A549 (cell line): ENCODE data around the gene FMNL2. TPM values are rescaled to one million over a fixed set of nuclear protein-coding genes. Genes with fewer than 3 reads are reported as not detected.
"Not testable (repeated sequence)": the region's sequence is repeated elsewhere in the genome, so short reads cannot be mapped to it uniquely, and the experiment has no call there.

Experiments used
- ATAC-seq, 2 experiments: fragments of 200-7000 bp in 1 of 2; fragments of >200 bp in 1 of 2; cut with Nextera tagmentation in 1 of 2; cut with Tn5 transposase in 1 of 2; 3 replicates each; pipeline versions ENCODE4 v1.8.0 to v1.9.1; 2018 to 2020; ENCODE audit warnings: mild to moderate bottlenecking in 1 of 2, moderate library complexity in 1 of 2
- CTCF ChIA-PET: fragments of 300-600 bp; sonication (Branson Sonifier 250); formaldehyde crosslinking; extraction: SDS; loops from one replicate; lab custom pipeline; 2021; ENCODE audit warnings: antibody characterized with exemption, inconsistent platforms; lab: Yijun Ruan, JAX
- POLR2A ChIA-PET: fragments of 350-600 bp; formaldehyde crosslinking; extraction: SDS; loops from one replicate; lab custom pipeline; 2021; ENCODE audit warnings: antibody characterized with exemption, inconsistent platforms; lab: Yijun Ruan, JAX
- DNase-seq, 2 experiments: peaks; one replicate each; pipeline versions ENCODE4 v3.0.0 to v3.0.0-alpha.2; 2011 to 2016; ENCODE audit warnings: low read depth in 1 of 2, low spot score in 1 of 2
- FAIRE-seq: peaks from 2 replicates; lab custom pipeline; 2011; peaks lifted over from hg19 to GRCh38; lab: Jason Lieb, UNC
- H3K27ac ChIP-seq, 2 experiments: fragments of >200 bp; sonication (Bioruptor Twin); formaldehyde crosslinking; 3 replicates each; pipeline ENCODE4 v1.5.1; 2016 to 2017
- H3K4me1 ChIP-seq: fragments of >200 bp; sonication (Bioruptor Twin); formaldehyde crosslinking; 3 replicates; pipeline ENCODE4 v1.6.1; 2016
- H3K4me2 ChIP-seq: fragments of >200 bp; sonication (Bioruptor Twin); formaldehyde crosslinking; 3 replicates; pipeline ENCODE4 v1.6.1; 2016
- H3K4me3 ChIP-seq: fragments of >200 bp; sonication (Bioruptor Twin); formaldehyde crosslinking; 3 replicates; pipeline ENCODE4 v1.5.1; 2016
- H3K9me3 ChIP-seq: fragments of >200 bp; sonication (Bioruptor Twin); formaldehyde crosslinking; 3 replicates; pipeline ENCODE4 v1.6.1; 2016
- ATOH8 ChIP-seq: fragments of 250-450 bp; sonication (Bioruptor Pico); IDR thresholded peaks from 2 replicates; pipeline ENCODE4 v1.5.0; 2020; ENCODE audit warnings: low read depth, mild to moderate bottlenecking, moderate library complexity
- CBX2 ChIP-seq: fragments of 200-600 bp; sonication (generic); IDR thresholded peaks from 2 replicates; pipeline ENCODE4 v1.6.1; 2016; ENCODE audit warnings: low read depth, mild to moderate bottlenecking, borderline replicate concordance
- CBX8 ChIP-seq: fragments of 200-600 bp; sonication (generic); IDR thresholded peaks from 2 replicates; pipeline ENCODE4 v1.6.1; 2016
- CHD2 ChIP-seq: fragments of 150-350 bp; IDR thresholded peaks from 2 replicates; pipeline ENCODE4 v1.6.1; 2014; ENCODE audit warnings: low read length; ENCODE audit not compliant: partially characterized antibody
- CHD4 ChIP-seq: fragments of 200-600 bp; sonication (generic); IDR thresholded peaks from 2 replicates; pipeline ENCODE4 v1.6.1; 2016; ENCODE audit warnings: antibody characterized with exemption, mild to moderate bottlenecking, borderline replicate concordance
- E2F6 ChIP-seq: IDR thresholded peaks from 2 replicates; pipeline ENCODE4 v1.6.1; 2012; ENCODE audit warnings: low read depth, borderline replicate concordance
- EHMT2 ChIP-seq: fragments of 200-600 bp; sonication (generic); IDR thresholded peaks from 2 replicates; pipeline ENCODE4 v1.6.1; 2016; ENCODE audit warnings: antibody characterized with exemption, low read depth, mild to moderate bottlenecking, moderate library complexity
- ELK1 ChIP-seq: fragments of 150-350 bp; IDR thresholded peaks from 2 replicates; pipeline ENCODE4 v1.6.1; 2014; ENCODE audit warnings: low read depth, mild to moderate bottlenecking, low read length
- EP300 ChIP-seq, 2 experiments: fragments of >200 bp; sonication (Bioruptor Twin); formaldehyde crosslinking; IDR thresholded peaks; 2 replicates in 1 of 2; 3 replicates in 1 of 2; pipeline ENCODE4 v1.6.1; 2016 to 2017
- FOSB ChIP-seq: fragments of 250-450 bp; sonication (Bioruptor Pico); IDR thresholded peaks from 2 replicates; pipeline ENCODE4 v1.5.0; 2020; ENCODE audit warnings: mild to moderate bottlenecking, moderate library complexity
- FOSL2 ChIP-seq, 2 experiments: fragments of 450-650 bp in 1 of 2; fragments of >200 bp in 1 of 2; sonication (Bioruptor Twin) in 1 of 2; formaldehyde crosslinking; IDR thresholded peaks; 2 replicates each; pipeline versions ENCODE4 v1.5.0 to v1.6.1; 2016 to 2020; ENCODE audit warnings: mild to moderate bottlenecking in 1 of 2, moderate library complexity in 1 of 2
- HDAC2 ChIP-seq: fragments of 200-600 bp; sonication (generic); IDR thresholded peaks from 2 replicates; pipeline ENCODE4 v1.6.1; 2016
- HES2 ChIP-seq: fragments of >200 bp; sonication (Bioruptor Twin); formaldehyde crosslinking; IDR thresholded peaks from 2 replicates; pipeline ENCODE4 v1.6.1; 2016
- HEYL ChIP-seq: fragments of 250-450 bp; sonication (Bioruptor Pico); IDR thresholded peaks from 2 replicates; pipeline ENCODE4 v1.8.0; 2021; ENCODE audit warnings: mild to moderate bottlenecking, moderate library complexity
- HOXB13 ChIP-seq: fragments of 250-450 bp; sonication (Bioruptor Pico); IDR thresholded peaks from 2 replicates; pipeline ENCODE4 v1.5.0; 2020; ENCODE audit warnings: low read depth, mild to moderate bottlenecking, moderate library complexity
- JUN ChIP-seq, 2 experiments: fragments of >200 bp; sonication (Bioruptor Twin); formaldehyde crosslinking; IDR thresholded peaks; 2 replicates in 1 of 2; 3 replicates in 1 of 2; pipeline ENCODE4 v1.6.1; 2016 to 2017
- JUNB ChIP-seq: fragments of >200 bp; sonication (Bioruptor Twin); formaldehyde crosslinking; IDR thresholded peaks from 2 replicates; pipeline ENCODE4 v1.6.1; 2016
- KDM1A ChIP-seq: fragments of 200-600 bp; sonication (generic); IDR thresholded peaks from 2 replicates; pipeline ENCODE4 v1.6.1; 2016; ENCODE audit warnings: low read depth, mild to moderate bottlenecking
- MAX ChIP-seq: IDR thresholded peaks from 2 replicates; pipeline ENCODE4 v1.6.1; 2012
- MAZ ChIP-seq: fragments of 150-350 bp; IDR thresholded peaks from 2 replicates; pipeline ENCODE4 v1.6.1; 2014; ENCODE audit warnings: antibody characterized with exemption, low read depth, low read length, borderline replicate concordance
- MYC ChIP-seq: IDR thresholded peaks from 2 replicates; pipeline ENCODE4 v1.6.1; 2012; ENCODE audit warnings: mild to moderate bottlenecking, inconsistent platforms, low read length, improper control_type of control experiment, borderline replicate concordance
- PBX3 ChIP-seq: IDR thresholded peaks from 2 replicates; pipeline ENCODE4 v1.6.1; 2012
- POLR2AphosphoS2 ChIP-seq: conservative IDR thresholded peaks from 2 replicates; pipeline ENCODE4 v1.6.1; 2012; ENCODE audit warnings: low read length, improper control_type of control experiment, inconsistent platforms
- RAD21 ChIP-seq, 2 experiments: fragments of >200 bp in 1 of 2; sonication (Bioruptor Twin) in 1 of 2; formaldehyde crosslinking in 1 of 2; IDR thresholded peaks in 1 of 2; conservative IDR thresholded peaks in 1 of 2; 2 replicates in 1 of 2; 3 replicates in 1 of 2; pipeline ENCODE4 v1.6.1; 2012 to 2018; ENCODE audit warnings: inconsistent platforms in 1 of 2
- RFX5 ChIP-seq: fragments of 450-650 bp; IDR thresholded peaks from 2 replicates; pipeline ENCODE4 v1.7.1; 2014; ENCODE audit warnings: antibody characterized with exemption, mild to moderate bottlenecking, moderate library complexity
- SMC3 ChIP-seq: fragments of >200 bp; sonication (Bioruptor Twin); formaldehyde crosslinking; IDR thresholded peaks from 3 replicates; pipeline ENCODE4 v1.6.1; 2018; ENCODE audit warnings: inconsistent platforms
- SREBF2 ChIP-seq: fragments of 450-650 bp; IDR thresholded peaks from 2 replicates; pipeline ENCODE4 v1.6.1; 2014; ENCODE audit warnings: mild to moderate bottlenecking, moderate library complexity
- TFCP2L1 ChIP-seq: fragments of 250-450 bp; sonication (Bioruptor Pico); IDR thresholded peaks from 2 replicates; pipeline ENCODE4 v1.5.0; 2021; ENCODE audit warnings: mild to moderate bottlenecking
- TP53 ChIP-seq: fragments of 250-450 bp; sonication (Bioruptor Pico); IDR thresholded peaks from 2 replicates; pipeline ENCODE4 v1.5.0; 2021; ENCODE audit warnings: mild to moderate bottlenecking, moderate library complexity
- USF2 ChIP-seq: fragments of 450-650 bp; IDR thresholded peaks from 2 replicates; pipeline ENCODE4 v1.6.1; 2014; ENCODE audit warnings: antibody characterized with exemption
- WGBS: methylation state at CpG from one replicate; pipeline ENCODE4 v1.1.6; 2017; ENCODE audit errors: missing lambda C conversion rate; 5-methylcytosine and 5-hydroxymethylcytosine counted together
- polyA plus RNA-seq, 4 experiments: library from polyadenylated mRNA; depleted of rRNA in 3 of 4; stranded (reverse); fragments of >200 nt; fragmentation: RNase III in 1 of 4; extraction: RNeasy Plus Mini Kit Qiagen cat#74134 plus additional on column Dnase treatment in 1 of 4; gene quantifications; 2 replicates in 3 of 4; 3 replicates in 1 of 4; pipeline ENCODE4 v1.2.3, GENCODE V29; 2011 to 2017

The FMNL2 gene
- polyA plus RNA-seq, 2 of the 4 experiments (the other 2 are of a cell fraction): 27.9 to 36.5 TPM

GRCh38 chr2:152520759-152521158, 185.8 kb downstream of the FMNL2 start:
- DNase-seq: no peak
- CTCF ChIA-PET: no interaction called here

GRCh38 chr2:152522446-152522845, 187.5 kb downstream of the FMNL2 start:
- DNase-seq, CTCF ChIA-PET: not testable (repeated sequence)

More at GRCh38 chr2:152520759-152521158, 185.8 kb downstream of the FMNL2 start:
- Histone ChIP-seq H3K27ac (0 out of 6 replicates have a peak overlapping the region, but pooled peaks of 1 of the 2 experiments have one; percentile 3), H3K4me1 (peaks cover 36% of the 10 kb centered on the region), H3K9me3 (no peaks in the 10 kb centered on the region), H3K4me3 (no peak overlapping the region), H3K4me2 (no peak overlapping the region)
- POLR2A ChIA-PET: no interaction called here
- ATAC-seq: no peak
- TF ChIP-seq CBX2 (no peak), HOXB13 (CRISPR knock-in tag) (no peak), MAZ (no peak), JUNB (no peak), EHMT2 (no peak), CHD4 (no peak), CBX8 (no peak), MAX (no peak), POLR2AphosphoS2 (no peak), FOSB (CRISPR knock-in tag) (no peak), TP53 (CRISPR knock-in tag) (no peak), JUN (IDR thresholded peaks at IDR 0.05) (no peak), SREBF2 (no peak), TFCP2L1 (no peak), FOSL2 (IDR thresholded peaks at IDR 0.05) (no peak), FOSL2 (CRISPR knock-in tag; IDR thresholded peaks at IDR 0.05) (no peak), E2F6 (no peak), ATOH8 (CRISPR knock-in tag) (no peak), HES2 (no peak), PBX3 (no peak), HDAC2 (no peak)
- no peak for FAIRE-seq

GRCh38 chr2:152523091-152523490, 188.1 kb downstream of the FMNL2 start:
- DNase-seq: no peak

More at GRCh38 chr2:152522446-152522845, 187.5 kb downstream of the FMNL2 start:
- H3K4me2 ChIP-seq, H3K9me3 ChIP-seq, H3K4me3 ChIP-seq, FAIRE-seq, ATAC-seq, H3K27ac ChIP-seq, POLR2A ChIA-PET: not testable (repeated sequence)
- peaks cover 43% of the 10 kb centered on the region for H3K4me1 ChIP-seq
- 85% methylated on average over 3 of the region's 3 CpGs for WGBS

More at GRCh38 chr2:152523091-152523490, 188.1 kb downstream of the FMNL2 start:
- no peak for TF ChIP-seq KDM1A
- no peak for TF ChIP-seq RFX5
- TF ChIP-seq RAD21 (conservative IDR thresholded peaks at IDR 0.05 in 1 of 2, IDR thresholded peaks at IDR 0.05 in 1 of 2): no peak
- no peak for TF ChIP-seq USF2
- no peak for TF ChIP-seq MYC
- TF ChIP-seq SMC3: no peak
- TF ChIP-seq CHD2: no peak
- TF ChIP-seq CBX8: no peak
- no peak for TF ChIP-seq ELK1
- no peak for TF ChIP-seq JUN (IDR thresholded peaks at IDR 0.05)
- no peak for TF ChIP-seq HEYL
- no peak for TF ChIP-seq EP300 (IDR thresholded peaks at IDR 0.05)
- TF ChIP-seq ATOH8 (CRISPR knock-in tag): no peak
- no peak for TF ChIP-seq CBX2
- ATAC-seq: no peak
- peaks cover 38% of the 10 kb centered on the region for H3K4me1 ChIP-seq
- H3K9me3 ChIP-seq: no peaks in the 10 kb centered on the region
- FAIRE-seq: no peak
- no peak overlapping the region for H3K4me3 ChIP-seq
- H3K27ac ChIP-seq: no peak overlapping the region
- H3K4me2 ChIP-seq: no peak overlapping the region
- ChIA-PET POLR2A (no interaction called here), CTCF (no interaction called here)
